HG03575 (cell line): ENCODE data around the gene GRK2.

Experiments used
- ATAC-seq: cut with Tn5 transposase; IDR thresholded peaks from one replicate; pipeline ENCODE4 v1.9.1; 2021; ENCODE audit not compliant: unreplicated experiment, insufficient number of reproducible peaks, low FRiP score; ENCODE audit errors: extremely low read depth

The GRK2 gene

DNA sequence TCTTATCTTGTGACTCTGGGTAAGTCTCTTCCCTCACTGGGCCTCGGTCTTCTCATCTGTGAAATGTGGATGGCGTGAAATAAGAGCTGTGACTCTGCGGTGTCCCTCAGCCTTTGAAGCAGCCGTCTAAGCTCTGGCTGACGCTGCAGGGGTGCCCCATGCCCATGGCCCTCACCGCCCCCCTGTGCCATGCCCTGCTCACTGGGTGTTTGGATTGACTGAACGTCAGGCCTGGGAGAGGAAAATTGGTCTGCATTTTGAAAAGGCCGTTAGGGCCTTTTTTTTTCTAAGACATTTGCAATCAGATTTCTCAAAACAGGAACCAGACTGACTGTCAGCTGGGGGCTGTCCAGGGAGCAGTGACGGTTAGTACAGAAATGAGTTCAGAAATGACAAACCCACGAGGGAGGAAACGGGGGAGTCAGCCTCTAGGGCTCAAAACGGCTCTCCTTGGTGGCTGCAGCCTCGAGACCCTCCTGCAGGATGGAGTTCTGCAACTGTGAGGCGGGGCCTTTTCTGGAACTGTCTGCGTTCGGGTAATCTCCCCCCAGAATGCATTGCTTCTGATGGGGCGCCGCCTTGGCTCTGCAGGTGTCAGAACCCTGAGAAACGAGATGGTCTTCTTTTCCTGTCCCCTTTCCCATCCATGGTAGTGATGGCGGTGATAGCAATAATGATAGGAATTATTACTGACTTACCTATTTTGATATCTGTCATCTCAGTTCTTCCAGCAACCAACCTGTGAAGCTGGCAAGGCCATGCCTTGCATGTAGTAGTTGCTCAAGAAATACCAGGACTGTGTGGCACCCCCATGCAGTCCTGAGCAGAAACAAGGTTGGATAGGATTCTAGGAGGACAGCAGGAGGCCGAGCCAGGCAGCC is 2.0 kb downstream of the GRK2 start:
- ATAC-seq = no peak

DNA sequence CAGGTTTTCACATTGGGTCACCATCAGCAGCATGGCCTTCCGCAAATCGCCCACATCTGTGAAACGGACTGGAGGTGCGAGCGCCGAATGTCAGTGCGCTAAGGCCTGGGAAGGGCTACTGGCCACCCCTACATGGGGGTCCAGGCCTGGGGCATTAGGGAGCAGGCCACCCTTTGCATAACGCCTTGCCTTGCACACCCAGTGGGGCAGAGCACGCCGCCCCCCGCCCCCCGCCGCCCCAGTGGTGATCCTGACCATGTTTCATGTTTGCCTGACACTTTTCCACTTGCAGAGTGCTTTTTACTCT is 2.6 kb downstream of the GRK2 start:
- no peak for ATAC-seq

DNA sequence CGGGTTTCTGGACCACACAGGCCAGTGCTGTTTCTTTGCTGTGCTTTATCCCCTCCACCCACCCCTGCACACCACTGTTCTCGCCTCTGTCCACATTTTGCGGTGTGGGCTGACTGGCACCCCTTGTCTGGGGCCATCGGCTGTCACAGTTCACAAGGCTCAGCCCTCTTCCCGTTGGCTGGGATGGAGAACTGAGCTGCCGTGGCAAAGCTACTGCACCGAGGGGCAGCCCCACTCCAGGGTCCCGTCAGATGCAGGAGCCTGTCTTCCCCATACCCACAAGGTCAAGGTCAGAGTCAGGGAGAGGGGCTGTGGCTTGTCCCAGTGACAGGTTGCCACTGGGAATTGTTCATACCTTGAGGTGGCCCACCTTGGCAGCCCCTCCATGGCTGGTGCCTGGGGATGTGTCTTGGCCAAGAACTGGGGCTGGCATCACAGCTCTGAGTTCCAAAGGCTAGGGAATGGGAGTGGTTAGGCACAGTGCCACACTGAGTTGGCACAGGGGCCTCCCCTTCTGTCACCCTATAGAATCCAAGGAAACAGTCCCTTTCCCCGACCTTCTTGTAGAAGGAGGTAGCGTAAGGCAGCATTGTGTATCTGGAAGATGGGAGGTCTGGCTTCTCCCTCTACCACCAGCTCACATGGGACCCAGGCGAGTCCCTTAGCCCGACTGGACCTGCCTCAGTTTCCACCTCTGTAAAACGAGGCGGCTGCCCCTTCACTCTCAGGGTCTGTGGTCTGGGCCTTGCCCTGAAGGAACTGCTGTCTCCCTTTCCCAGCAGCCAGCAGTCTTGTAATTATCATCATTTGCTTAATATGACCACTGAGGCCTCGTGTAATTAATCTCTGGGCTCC is 3.4 kb downstream of the GRK2 start:
- ATAC-seq = no peak

DNA sequence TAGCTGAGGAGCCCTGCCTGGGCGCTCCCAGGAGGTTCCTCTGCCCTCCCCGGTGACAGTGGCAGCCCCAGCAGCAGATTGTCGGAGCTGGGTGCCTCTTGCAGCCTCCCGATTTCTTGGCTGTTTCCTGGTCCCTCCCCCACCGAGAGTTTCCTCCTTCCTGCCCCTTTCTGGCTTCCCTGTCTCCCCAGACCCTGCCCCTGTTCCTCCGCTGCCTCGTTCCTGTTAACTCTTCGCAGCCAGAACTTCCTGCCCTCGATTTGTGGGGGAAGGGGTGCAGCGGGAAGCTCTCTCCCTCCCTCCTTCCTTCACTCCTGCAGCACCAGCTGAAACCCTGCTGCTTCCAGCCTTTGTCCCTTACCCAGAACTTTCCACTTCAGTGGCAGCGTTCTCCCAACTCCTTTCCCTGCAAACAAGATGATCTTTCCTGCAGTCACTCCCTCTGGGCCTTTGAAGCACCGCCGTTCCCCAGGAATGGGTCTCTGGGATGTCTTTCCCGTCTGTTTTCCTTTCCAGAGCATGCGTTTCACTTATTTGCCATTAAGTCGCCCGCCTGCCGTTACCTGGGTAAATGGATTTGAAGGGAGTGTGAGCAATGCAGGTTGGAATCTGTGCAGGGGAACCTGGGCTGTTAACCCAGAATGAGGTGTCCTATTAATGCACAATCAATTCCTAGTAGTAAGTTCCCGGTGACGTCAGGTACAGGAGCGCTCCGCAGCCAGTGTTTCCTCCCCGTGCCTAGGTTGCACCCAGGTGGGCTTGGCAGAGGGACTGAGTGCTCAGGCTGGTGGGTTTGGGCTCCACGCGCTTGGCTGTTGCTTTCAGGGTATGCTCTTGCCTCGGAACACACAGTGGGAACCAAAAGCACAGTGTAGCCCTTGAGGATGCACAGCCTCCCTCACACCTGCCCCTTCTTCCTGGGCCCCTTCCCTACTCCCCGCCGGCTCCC is 4.3 kb downstream of the GRK2 start:
- ATAC-seq = no peak

GRCh38 chr11:67271205-67271540 is 4.9 kb downstream of the GRK2 start:
- ATAC-seq = no peak

- no peak for ATAC-seq
These were observed 5.4 kb downstream of the GRK2 start for GRCh38 chr11:67271541-67272284.

- no peak for ATAC-seq
These were observed 6.3 kb downstream of the GRK2 start for GRCh38 chr11:67272327-67273259.

DNA sequence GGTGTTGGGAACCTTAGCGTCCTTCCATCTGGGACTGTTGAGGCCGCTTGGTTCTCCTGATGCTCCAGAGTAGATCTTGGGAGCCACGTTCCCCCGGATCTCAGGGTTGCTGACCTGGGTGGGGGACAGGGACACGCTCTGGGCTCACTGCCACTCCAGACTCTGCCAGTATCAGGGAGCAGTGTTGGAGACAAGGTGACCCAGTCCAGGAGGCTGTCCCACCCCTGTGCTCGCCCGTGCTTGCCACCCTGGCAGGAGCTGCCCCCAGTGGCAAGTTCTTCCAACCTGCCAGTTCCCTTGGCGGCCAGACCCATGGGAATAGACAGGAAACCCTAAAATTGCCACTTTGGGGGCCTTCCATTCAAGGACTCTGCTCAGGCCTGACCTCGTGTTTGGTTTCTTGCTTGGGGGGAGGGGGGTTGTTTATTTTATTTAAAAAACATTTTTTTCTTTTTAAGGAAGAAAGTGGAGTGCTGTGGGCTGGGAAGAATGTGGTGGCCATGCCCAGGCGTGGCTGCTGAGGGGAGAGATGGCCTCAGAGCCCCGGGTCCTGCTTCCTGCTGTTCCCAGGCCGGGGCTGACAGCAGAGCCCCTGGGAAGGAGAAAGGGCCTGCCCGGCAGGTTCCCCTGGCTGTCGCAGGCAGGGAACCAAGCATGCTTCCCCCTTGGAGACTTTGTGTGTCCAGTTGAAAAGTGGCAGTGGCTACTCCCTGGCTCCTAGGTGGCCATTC is 7.2 kb downstream of the GRK2 start:
- no peak for ATAC-seq

DNA sequence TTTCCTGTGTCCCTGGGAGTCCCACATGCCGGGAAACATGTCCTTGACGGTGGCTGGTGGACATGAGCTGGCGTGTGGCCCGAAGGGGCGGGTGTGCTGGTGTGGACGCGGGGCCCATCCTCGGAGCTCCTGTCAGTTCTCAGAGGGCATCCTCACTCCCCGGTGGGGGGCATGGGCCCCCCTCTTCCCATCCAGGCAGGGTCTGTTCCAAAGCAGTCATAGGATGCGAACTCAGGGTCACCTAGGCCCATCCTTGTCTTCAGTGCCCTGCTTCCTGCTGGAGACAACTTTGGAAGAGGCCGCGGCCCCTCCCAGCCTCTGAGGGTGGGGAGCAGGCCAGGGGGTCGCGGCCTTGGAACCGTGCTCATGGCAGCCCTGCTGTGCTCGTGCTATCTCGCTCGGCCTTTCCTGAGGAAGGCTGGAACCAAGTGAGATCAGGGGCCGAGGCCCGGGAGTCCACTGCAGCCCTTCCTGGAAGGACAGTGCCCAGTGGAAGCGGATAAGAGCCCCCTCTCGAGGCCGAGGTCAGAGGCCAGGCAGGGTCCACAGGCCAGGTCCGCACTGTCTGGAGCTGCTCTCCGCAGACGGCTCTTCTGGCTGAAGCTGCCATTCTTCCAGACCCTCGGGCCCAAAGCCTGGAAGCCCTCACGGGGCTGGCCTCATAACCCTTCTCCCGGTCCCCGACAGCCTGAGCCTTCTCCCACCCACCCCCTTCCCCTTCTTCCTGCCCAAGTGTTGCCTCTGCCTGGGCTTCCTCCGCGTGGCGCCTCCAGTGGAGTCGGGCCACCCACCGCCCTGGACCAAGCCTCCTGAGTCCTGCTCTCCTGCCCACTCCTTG is 8.7 kb downstream of the GRK2 start:
- ATAC-seq = no peak

GRCh38 chr11:67275606-67276409 is 9.5 kb downstream of the GRK2 start:
- ATAC-seq = no peak

GRCh38 chr11:67276781-67277230 is 10.5 kb downstream of the GRK2 start:
- no peak for ATAC-seq

GRCh38 chr11:67277231-67277961 is 11.1 kb downstream of the GRK2 start:
- no peak for ATAC-seq

- no peak for ATAC-seq
These were observed 12.1 kb downstream of the GRK2 start for GRCh38 chr11:67278135-67278938.

DNA sequence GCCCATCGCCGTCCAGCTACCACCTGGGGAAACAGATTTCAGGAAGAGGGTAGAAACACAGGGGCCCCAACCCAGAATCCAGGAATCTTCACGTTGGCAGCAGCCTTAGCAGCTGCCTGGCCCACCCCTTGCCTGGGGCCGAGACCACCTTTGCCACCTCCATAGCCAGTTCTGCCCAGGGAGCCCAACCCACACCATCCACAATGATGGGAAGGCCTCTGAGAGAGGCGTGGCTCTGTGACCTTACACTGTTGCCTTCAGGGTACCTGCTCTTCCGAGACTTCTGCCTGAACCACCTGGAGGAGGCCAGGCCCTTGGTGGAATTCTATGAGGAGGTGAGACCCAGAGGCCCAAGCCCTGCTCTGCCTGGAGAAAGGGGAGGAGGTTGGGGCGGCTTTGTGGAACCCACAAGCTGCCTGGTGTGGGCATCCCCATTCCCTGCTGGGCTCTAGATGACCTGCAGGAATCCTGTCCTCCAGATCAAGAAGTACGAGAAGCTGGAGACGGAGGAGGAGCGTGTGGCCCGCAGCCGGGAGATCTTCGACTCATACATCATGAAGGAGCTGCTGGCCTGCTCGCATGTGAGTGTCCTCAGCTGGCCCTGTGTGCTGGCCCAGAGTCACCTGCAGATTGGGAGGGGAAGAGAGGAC is 12.8 kb downstream of the GRK2 start:
- ATAC-seq = no peak
